ENCODE data around the gene MLPH. TPM values are rescaled to one million over a fixed set of nuclear protein-coding genes. Genes with fewer than 3 reads are reported as not detected.

MLPH gene
- total and polyA plus RNA-seq, 7 donors: 0.91 to 7.8 (median 2.4) TPM

DNA sequence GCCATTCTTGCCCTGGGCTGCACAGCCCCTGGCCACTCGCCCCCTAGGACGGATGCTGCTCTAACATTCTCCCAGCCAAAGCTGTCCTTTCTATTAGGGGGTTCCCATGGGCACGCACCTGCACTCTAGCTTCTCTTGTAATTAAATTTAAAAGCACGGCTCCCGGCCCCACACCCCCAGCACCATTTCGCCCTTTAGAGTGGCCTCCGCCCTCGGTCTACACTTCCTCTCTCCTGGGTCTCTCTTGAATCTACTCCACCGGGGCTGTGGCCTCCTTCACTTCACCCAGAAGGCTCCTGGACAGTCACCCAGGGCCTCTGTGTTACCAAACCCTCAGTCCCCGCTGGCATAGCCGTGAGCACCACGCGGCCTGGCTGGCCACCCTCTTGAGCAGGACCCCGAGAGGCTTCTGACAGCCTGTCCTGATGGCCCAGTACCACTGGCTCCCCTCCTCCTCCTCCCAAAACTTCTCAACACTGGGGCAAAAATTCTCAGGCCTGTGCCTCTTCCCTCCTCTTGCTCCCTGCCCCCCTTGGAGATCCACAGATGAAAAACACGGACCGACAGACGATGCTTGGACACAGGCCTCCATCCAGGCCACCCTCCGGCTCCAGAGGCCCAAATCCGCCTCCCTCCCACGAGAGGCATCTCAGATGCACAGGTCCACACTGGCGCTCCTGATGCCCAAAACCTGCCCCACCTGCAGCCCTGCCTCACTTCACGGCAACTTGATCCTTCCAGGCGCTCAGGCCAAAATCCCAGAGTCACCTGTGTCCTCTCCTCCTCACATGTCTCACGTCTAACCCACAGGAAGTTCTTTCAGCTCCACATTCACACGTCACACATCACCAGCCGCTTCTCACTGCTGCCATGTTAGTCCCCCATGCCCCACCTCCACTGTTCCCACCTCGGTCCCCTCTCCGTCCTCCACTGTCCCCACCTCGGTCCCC lies 110.4 kb downstream of the MLPH start:
- peaks cover 30% of the 10 kb centered on the region for H3K4me1 ChIP-seq
- no peaks in the 10 kb centered on the region for H3K9me3 ChIP-seq
- H3K36me3 ChIP-seq (ENCODE audit: insufficient read depth in 1 of 2, low read depth in 1 of 2): no peaks in the 10 kb centered on the region
- intact Hi-C loops (cut with DNase I): loop anchor here in 1 of 2 donors (5.0 kb wide), 1 partner anchor 75 kb away; no protein-coding TSS in a partner anchor
- H3K27me3 ChIP-seq (ENCODE audit: insufficient read depth in 3 of 3, low read length in 2 of 3): no peaks in the 10 kb centered on the region
- no peak for DNase-seq
- H3K27ac ChIP-seq: no peak overlapping the region
- no peak overlapping the region for H3K4me3 ChIP-seq
- 88% methylated on average over 28 to 29 of the region's 29 CpGs for whole genome bisulfite sequencing, 3 donors
- TF ChIP-seq, protein P1, sequence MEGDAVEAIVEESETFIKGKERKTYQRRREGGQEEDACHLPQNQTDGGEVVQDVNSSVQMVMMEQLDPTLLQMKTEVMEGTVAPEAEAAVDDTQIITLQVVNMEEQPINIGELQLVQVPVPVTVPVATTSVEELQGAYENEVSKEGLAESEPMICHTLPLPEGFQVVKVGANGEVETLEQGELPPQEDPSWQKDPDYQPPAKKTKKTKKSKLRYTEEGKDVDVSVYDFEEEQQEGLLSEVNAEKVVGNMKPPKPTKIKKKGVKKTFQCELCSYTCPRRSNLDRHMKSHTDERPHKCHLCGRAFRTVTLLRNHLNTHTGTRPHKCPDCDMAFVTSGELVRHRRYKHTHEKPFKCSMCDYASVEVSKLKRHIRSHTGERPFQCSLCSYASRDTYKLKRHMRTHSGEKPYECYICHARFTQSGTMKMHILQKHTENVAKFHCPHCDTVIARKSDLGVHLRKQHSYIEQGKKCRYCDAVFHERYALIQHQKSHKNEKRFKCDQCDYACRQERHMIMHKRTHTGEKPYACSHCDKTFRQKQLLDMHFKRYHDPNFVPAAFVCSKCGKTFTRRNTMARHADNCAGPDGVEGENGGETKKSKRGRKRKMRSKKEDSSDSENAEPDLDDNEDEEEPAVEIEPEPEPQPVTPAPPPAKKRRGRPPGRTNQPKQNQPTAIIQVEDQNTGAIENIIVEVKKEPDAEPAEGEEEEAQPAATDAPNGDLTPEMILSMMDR (IDR thresholded peaks at IDR 0.05): no peak
- ATAC-seq: no peak

DNA sequence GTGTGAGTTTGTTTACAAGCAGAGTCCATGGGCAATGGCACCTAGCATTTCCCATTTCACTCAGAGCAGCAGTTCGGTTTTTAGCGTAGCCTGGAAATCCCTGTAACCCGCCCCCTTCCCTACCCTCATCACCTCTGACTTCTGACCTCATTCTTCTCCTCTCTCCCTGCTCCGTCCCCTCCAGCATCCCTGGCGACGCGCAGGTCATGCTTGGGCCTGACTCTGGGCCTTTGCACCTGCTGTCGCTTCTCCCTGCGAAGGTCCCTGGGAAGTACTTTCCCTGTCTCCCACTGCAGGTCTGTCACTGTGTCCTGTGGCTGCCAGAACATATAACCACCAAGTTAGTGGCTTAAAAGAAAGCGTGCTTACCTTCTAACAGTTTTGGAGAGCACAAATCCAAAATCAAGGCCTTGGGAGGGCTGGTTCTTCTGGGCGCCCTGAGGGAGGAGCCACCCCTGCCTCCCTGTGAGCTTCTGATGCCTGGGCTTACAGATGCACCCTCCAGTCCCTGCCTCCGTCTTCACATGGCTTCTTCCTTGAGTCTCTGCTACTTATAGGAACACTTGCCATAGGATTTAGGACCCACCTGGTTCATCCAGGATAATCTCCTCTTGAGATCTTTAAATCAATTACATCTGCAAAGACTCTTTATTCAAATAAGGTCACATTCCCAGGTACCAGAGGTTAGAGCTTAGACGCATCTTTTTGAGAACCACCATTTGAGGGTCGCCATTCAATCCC lies 111.6 kb downstream of the MLPH start:
- intact Hi-C loops (cut with DNase I): loop anchor here in 1 of 2 donors (5.0 kb wide), 1 partner anchor 74 kb away; no protein-coding TSS in a partner anchor
- no peaks in the 10 kb centered on the region for H3K9me3 ChIP-seq
- DNase-seq: no peak
- WGBS, 3 donors: 80 to 95% (median 90%) methylated on average over 14 of the region's 14 CpGs
- peak overlapping the region; percentile 93 for H3K27ac ChIP-seq
- TF ChIP-seq, protein P1 (IDR thresholded peaks at IDR 0.05): no peak
- ATAC-seq: no peak
- H3K36me3 ChIP-seq (ENCODE audit: insufficient read depth in 1 of 2, low read depth in 1 of 2): no peaks in the 10 kb centered on the region
- H3K4me1 ChIP-seq: peaks cover 34% of the 10 kb centered on the region
- no peak overlapping the region for H3K4me3 ChIP-seq
- H3K27me3 ChIP-seq (ENCODE audit: insufficient read depth in 3 of 3, low read length in 2 of 3): no peaks in the 10 kb centered on the region

DNA sequence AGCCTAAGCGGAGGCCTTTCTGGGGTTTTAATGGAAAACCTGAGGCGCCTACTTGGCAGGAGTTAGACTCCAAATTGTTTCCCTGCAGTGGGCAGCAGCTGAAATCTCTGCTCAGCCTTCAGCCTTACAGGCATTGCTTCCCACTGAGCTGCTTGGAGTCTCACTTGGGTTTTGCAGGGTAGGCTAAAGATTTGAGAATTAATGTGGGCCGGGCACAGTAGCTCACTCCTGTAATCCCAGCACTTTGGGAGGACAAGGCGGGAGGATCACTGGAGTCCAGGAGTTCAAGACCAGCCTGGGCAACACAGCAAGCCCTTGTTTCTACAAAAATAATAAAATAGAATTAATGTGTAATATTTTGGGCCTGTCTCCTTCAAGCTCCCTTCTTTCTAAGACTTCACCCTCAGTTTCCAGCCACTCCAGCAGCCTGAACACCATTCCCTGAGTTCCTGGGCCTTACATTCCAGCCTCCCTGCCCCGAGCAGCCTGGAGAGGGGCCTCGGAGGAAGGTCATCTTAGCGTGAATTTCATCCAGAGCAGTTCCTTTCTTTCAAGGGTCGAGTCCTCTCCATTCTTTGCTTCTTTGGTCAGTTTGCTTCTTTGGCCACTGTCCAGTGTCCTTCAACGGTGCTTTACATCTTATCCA lies 112.5 kb downstream of the MLPH start:
- H3K9me3 ChIP-seq: no peaks in the 10 kb centered on the region
- intact Hi-C loops (cut with DNase I): loop anchor here in 1 of 2 donors (5.0 kb wide), 3 partner anchors 63 to 148 kb away; no protein-coding TSS in a partner anchor

More for the DNA sequence above, 112.5 kb downstream of the MLPH start:
- Histone ChIP-seq H3K36me3 (ENCODE audit: insufficient read depth in 1 of 2, low read depth in 1 of 2) (no peaks in the 10 kb centered on the region), H3K4me1 (peaks cover 35% of the 10 kb centered on the region), H3K27ac (peak overlapping the region; percentile 93), H3K4me3 (peak overlapping the region; percentile 54), H3K27me3 (ENCODE audit: insufficient read depth in 3 of 3, low read length in 2 of 3) (no peaks in the 10 kb centered on the region)
- TF ChIP-seq, protein P1 (IDR thresholded peaks at IDR 0.05): no peak
- WGBS, 3 donors: 50 to 57% (median 55%) methylated on average over 9 of the region's 9 CpGs
- ATAC-seq: peak in 3 of 4 donors; percentile 7 to 19 (median 9)
- no peak for DNase-seq

Data from psoas muscle (tissue), 8 donors.